Endometrial microvascular endothelial cells (primary cell): ENCODE data around the gene VAV2. TPM values are rescaled to one million over a fixed set of nuclear protein-coding genes. Genes with fewer than 3 reads are reported as not detected.

ENCODE experiments used
- in situ Hi-C: cut with HindIII; loops from 2 replicates; pipeline ENCODE4 v1.10.0; 2017; ENCODE audit warnings: low sequenced_read_pairs, low pct_unique_long_range_greater_than_20kb; ENCODE audit errors: inconsistent ontology term
- total RNA-seq: library from RNA; depleted of rRNA; stranded (reverse); fragments of >200 nt; gene quantifications from one replicate; pipeline ENCODE4 v1.2.3, GENCODE V29; 2015; ENCODE audit errors: inconsistent ontology term

VAV2 gene, protein sequence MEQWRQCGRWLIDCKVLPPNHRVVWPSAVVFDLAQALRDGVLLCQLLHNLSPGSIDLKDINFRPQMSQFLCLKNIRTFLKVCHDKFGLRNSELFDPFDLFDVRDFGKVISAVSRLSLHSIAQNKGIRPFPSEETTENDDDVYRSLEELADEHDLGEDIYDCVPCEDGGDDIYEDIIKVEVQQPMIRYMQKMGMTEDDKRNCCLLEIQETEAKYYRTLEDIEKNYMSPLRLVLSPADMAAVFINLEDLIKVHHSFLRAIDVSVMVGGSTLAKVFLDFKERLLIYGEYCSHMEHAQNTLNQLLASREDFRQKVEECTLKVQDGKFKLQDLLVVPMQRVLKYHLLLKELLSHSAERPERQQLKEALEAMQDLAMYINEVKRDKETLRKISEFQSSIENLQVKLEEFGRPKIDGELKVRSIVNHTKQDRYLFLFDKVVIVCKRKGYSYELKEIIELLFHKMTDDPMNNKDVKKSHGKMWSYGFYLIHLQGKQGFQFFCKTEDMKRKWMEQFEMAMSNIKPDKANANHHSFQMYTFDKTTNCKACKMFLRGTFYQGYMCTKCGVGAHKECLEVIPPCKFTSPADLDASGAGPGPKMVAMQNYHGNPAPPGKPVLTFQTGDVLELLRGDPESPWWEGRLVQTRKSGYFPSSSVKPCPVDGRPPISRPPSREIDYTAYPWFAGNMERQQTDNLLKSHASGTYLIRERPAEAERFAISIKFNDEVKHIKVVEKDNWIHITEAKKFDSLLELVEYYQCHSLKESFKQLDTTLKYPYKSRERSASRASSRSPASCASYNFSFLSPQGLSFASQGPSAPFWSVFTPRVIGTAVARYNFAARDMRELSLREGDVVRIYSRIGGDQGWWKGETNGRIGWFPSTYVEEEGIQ
- total RNA-seq = 12.8 TPM

DNA sequence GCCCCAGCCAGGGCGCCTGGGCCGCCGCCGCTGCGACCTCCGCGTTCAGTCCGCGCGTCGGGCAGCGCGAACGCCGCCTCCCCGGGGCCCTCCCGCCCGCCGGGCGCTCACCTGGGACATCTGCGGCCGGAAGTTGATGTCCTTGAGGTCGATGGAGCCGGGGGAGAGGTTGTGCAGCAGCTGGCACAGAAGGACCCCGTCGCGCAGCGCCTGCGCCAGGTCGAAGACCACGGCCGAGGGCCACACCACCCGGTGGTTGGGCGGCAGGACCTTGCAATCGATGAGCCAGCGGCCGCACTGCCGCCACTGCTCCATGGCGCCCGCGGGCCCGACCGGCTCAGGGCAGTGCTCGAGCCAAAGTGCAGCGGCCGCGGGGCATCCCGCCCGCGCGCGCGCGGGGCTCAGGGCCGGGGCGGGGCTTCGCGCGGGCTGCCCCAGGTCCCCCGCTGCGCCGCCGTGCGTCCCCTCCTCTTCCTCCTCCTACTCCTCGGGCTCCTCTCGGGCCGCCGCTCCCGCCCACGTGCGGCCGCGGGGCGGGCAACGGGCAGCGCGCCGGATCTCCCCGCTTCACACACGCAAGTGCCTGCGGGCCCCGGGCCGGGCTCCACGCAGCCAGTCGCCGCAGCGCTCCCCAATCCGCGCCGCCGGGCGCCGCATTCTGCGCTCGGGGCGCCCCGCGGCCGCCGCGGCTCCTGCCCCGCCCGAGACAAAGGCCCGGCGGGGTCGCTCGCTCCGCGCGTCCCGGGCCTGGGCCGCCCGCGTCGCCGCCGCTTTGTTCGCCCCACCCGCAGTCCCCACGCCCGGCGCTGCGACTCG lies at the start of gene VAV2:
Gene VAV2, minus strand, starts transcription at position 361 of the 816 bp plus-strand sequence. Its CDS starts 46 bp downstream, at position 315.
- in situ Hi-C loops = loop anchor here (25.0 kb wide), 1 partner anchor 205 kb away; no protein-coding TSS in a partner anchor

DNA sequence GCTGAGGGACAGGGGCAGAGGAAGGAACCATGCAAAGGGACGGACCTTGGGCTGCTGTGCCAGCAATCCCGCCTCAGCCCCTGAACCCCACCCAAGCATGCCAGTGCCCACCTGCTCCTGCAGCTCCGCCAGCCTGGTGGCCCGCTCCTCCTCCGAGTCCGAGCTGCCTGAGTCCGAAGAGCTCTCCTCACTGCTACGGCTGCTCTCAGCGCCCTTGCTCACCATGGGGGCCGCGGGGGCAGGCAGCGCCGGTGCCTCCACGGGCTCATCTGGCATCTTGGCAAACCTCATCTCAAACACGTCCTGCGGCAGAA lies 49.5 kb upstream of the VAV2 start:
- in situ Hi-C loops = no loop called here

DNA sequence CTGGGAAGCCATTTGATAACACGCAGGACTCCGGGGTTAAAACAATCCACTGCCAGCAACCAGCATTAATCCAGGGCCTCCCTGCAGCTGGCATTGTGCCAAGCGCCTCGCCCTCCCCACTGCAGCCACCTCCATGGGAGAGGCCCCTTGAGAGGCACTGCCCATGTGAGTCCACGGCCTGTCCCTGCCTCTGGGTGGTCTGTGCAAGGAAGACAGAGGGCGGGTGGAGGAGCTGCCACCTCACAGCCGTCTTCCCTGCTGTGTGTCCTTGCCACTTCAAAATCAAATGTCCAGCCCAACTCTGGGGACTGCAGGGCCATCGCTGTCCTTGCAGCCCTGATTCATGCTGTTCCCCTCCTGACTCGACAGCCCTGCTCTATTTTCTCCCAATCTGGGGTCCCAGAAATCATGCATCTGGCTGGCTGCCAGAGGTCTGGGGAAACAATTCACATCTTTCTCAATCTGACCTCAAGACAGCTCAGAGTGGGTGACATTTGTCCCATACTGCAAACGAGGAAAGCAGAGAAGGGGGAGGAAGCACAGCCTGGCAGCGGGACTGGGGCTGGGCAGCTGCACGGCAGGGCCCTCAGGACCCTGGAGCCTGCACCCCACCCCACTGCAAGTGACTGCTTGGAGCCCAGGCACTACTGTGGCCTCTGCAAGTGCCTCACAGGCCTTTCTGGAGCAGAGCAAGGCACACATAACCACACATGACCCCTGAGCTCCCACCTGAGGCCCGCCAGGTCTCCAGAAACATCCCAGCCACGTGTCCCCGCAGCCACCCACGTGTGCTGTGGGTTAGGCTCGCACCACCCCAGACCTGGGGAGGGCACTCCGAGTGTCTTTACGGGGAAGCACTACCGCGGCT lies 48.9 kb upstream of the VAV2 start:
- in situ Hi-C loops = no loop called here

DNA sequence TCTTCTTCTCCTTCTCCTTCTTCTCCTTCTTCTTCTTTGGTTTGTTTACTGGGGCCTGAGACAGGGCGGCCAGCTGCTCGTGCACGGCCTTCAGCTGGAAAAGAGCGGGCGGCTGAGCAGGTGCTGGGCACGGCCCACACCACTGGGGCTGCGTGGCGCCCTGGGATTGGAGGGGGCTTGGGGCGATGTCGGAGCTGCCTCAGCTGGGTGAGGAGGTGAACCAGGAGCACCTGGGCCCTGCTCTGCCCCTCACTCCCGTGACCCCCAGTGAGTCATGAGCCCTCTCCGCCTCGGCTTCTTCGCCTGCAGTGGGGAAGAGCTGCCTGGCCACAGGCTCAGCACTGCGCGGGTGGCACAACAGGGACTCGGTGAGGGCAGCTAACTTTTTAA lies 48.0 kb upstream of the VAV2 start:
- in situ Hi-C loops = no loop called here

DNA sequence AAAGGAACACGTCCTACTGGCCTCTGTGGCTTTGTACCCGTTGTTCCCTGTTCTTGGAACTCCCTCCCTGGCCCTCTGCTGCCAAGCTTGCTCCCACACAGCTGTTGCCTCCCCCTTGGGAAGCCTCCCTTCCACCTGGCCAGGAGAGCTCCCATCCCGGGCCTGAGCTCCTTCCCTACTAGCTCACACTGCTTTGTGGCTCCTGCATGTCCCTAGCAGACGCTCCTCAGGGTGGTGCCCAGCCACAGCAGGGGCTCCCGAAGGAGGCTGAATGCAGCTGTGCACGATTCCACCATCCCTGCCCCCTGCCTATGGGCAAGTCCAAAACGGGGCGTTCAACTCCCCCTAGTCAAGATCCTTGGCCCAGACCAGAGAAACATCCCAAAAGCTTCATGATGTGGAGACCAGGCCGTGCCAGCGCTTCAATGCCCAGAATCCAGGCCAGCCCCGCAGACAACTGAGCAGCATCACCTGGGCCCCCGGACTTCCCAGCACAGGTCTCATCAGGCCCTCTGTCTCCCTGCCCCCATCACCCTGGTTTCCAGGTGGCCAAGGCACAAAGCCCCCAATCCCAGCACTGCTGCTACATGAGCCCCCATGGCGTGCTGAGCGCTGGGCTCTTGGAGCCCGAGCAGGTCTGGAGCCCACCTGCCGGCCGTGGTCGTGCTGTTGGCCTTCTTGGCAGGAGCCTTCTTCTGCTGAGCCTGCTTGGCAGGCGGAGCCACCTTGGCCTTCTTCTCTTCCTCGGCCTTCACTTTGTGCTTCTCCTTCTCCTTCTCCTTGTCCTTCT lies 47.5 kb upstream of the VAV2 start:
- in situ Hi-C loops = no loop called here

DNA sequence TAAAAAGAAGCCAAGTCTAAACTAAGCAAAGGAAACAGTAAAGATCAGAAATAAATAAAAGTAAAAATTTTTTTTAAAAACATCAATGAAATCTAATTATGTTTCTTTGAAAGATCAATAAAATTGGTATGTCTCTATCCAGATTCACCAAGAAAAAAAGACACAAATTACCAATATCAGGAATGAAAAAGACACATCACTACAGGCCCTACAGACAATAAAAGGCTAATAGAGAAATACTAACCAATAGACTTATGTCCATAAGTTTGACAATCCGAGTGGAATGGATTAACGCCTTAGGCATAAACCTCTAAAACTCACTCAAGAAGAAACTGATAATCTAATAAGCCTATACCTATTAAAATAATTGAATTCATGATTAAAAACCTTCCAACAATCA lies 45.5 kb upstream of the VAV2 start:
- in situ Hi-C loops = no loop called here

DNA sequence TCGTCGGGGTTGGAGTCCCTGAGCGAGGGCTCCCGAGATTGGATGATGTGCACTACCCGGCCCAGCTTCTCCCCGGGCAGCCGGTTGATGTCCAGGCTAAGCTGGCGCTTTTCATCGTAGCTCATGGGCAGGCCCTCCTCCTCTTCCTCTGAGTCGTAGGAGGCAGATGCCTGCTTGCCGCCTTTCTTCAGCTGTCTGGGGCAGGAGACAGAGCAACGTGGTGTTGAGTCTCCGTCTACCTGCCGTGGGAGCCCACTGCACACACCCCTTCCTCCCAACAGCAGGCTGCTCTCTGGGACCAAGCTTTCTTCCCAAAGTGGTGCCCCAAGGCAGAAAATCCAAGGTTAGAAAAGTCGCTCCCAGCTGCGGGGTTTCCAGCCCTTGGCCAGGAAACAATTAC lies 44.0 kb upstream of the VAV2 start:
- in situ Hi-C loops = no loop called here

DNA sequence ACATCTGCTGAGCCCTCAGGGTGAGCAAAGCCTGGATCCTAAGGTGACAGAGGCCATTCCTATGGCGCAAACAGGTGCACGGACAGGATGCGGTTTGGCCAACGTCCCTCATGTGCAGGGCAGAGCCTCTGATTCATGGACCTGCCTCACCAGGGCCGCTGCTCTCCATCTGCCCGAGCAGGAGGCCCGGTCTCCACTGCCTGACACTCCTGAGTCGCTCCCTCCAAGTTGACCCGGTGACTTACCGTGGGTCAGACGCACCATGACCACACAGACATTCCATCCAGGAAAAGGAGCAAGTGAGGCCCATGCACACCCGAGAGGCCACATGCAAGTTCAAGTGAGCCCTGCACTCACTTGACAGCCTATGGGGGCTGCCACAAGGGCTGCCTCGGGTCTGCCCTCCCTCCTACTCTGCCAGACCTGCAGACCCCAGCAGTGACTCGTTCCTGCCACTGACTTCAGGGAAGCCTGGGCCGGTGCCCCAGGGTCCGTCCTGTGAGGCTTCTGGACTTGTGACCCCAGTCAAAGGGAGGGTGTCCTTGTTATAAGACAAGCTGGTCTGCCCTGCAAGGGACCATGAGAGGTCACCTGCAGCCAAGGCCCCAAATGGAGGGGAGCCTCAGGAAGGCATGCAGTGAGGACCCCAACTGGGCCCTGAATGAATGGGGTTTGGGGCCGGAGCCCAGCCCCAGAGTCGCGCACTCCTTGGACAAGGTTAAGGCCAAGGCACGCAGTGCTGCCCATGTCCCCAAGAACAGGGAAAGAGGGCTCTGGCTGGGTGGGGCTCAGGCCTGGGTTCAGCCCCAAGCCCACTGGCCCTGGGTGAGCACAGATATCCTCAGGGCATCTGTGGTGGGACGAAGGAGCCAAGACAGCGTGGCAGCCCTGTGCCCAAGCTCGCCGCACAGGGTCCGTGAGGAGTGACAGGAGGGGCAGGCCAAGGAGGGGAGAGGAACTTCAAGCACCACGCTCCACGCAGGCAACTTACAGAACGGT lies 43.2 kb upstream of the VAV2 start:
- in situ Hi-C loops = no loop called here

DNA sequence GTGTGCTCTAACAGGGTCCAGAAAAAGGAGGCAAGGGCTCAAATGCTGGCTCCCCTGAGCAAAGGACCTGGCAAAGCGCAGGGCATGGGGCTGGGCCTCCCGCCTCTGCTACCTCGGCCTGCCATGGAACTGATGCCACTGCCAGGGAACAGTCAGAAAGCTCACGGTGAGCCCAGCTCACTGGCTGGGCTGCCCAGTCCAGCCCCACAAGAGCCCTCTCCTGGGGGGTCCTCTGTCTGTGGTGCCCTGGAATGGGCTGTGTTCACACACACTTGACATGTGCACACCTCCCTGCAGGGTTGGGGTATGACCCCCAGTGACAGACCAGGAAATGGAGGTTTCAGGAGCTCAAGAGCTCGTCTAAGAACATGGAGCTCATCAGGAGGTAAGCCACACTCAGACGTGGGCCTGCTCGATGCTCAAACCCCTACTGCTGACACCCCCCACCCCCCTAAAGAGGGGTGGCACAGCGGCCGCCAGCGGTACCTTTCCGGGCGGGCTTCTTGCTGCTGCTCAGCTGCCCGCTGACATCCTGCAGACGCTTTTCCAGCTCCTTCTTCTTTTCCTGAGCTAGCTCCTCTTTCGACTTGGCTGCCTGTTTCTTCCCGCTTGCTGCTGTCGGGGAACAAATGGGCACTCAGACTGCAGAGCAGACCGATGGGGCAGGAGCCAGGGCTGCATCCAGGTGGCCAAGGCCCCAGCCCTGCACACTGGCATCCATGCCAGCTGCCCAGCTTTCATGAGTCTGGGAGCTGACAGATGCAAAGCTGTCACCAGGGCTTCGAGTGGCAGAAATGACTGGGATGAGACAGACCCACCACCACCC lies 42.3 kb upstream of the VAV2 start:
- in situ Hi-C loops = no loop called here

DNA sequence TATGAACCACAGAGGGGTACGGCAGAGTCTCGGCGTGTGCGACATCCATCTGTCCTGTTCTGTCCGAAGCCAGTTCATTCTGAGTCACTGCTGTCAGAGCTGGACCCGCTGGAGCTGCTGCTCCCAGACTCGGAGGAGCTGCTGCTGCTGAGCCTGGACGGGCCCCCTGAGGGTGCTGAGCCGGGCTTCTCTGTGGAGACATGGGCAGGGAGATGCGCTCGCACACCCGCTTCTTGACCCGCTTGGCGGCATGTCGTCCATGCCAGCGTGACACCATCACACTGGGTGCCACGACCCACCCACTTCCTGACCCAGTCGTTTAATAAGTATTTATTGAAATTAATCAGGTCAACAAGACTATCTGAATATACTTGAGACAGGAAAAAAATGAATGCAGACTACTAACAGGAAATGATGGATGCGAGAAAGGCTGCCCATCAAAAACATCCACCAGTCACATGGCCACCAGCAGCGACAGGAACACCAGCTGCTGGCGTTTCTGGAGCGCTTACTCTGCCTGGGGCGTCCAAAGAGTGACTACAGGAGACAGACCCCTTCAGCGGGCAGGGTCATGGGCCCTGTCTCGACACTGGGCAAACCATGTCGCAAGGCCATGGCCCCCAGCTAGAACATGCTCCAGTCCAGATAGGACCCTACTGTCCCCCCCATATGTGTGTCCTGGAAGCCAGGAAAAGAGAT lies 41.5 kb upstream of the VAV2 start:
- in situ Hi-C loops = no loop called here

DNA sequence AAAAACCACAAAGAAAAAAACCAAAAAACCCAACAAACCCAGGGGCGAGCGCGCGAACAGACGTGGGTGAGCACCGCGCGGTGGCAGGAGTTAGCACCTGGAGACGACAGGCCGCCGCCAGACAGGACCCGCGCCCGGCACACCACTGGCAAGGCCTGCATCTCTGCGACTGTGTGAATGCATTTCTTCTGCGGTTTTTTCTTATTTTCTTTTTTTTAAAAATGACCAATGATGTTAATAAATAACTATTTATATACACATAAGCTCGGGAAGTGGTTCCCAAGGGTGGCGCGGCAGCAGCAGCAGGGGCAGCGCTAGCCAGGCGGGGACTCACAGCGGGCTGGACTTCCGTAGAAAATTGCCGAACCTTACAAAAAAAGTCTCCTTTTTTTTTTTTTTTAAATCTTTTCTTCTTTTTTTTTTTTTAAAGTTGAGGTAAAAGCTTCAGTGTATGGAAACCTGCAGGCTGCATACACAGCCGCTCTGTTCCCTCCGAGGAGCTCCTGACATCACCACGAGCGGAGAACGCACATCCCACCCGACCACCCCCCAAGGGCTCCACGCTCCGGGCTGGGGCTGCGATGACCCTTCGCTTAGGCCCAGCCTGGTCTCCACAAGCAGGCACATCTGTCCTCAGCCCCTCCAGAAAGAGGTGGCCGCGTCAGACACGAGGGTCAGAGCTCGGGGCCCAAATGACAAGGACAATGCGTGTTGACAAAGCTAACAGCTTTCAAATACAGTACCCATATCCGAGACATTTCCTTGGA lies 40.5 kb upstream of the VAV2 start:
- in situ Hi-C loops = no loop called here

DNA sequence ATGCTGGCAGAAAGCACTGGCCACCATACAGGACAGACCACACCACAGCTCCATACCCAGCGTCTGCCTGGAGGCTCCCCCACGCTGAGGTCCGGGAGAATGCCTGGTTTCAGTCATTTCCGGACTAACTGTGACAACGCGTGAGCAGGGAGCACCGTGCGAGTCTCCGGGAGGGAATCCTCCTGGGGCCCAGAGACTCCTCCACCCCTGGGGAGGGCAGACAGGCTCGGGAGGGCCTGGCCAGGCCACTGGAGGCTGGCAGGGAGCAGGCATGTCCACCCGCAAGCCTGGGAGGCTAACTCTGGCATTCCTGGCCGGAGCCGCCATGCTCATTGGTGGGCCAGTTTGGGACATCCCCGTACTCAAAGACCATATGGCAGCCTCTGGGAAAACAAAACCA lies 39.7 kb upstream of the VAV2 start:
- in situ Hi-C loops = no loop called here

DNA sequence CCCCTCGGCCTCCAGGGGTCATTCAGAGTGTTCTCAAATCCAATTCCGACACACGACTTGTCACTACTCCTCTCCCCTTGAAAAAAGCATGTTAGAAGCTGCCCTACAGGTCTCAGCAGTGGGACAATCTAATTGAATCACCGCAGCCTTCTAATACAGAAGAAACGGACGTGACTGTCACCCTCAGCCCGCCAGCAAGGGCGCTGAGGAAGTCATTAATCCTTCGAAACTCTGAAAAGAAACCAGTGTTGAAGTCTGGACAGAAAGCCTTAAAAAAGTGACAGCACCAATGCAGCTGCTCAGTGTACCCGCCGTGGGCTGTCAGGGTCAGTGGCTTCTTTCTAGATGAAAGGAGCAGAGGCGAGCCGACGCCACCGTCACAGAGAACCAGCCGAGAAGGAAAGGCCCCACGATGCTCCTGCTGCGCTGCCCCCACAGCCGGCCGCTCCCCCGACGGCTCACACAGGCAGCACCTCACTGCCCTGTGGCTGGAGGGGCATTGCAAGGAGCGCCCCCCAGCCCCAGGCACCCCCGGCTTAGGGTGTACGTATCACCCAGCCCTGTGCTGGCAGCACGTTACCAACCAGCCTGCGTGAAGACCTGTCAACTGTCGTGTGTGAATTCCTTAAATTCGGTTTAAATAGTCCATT lies 38.8 kb upstream of the VAV2 start:
- in situ Hi-C loops = no loop called here
